Effector memory CD4-positive, alpha-beta T cell (primary cell): ENCODE results near the gene TFG.
A peak's percentile ranks its signal among the peaks of the same experiment; 100 is the strongest.
"Not testable (repeated sequence)": the region's sequence is repeated elsewhere in the genome, so short reads cannot be mapped to it uniquely, and the experiment has no call there.

Experiments
- DNase-seq, 3 donors: peaks; one replicate each; pipeline ENCODE4 v3.0.0-alpha.2; 2020
- H3K27ac ChIP-seq: 2 replicates; pipeline ENCODE4 v1.7.0; 2013; ENCODE audit warnings: mild to moderate bottlenecking, low read length, moderate library complexity; ENCODE audit not compliant: insufficient read depth, poor library complexity, severe bottlenecking
- H3K27me3 ChIP-seq: replicated peaks from 2 replicates; pipeline ENCODE4 v1.7.0; 2013; ENCODE audit warnings: mild to moderate bottlenecking, low read length; ENCODE audit not compliant: insufficient read depth, control insufficient read depth, poor library complexity, severe bottlenecking
- H3K36me3 ChIP-seq: 2 replicates; pipeline ENCODE4 v1.7.0; 2013; ENCODE audit warnings: mild to moderate bottlenecking, low read length, moderate library complexity; ENCODE audit not compliant: control insufficient read depth, insufficient read depth
- H3K4me1 ChIP-seq: 2 replicates; pipeline ENCODE4 v1.7.0; 2013; ENCODE audit warnings: low read length, mild to moderate bottlenecking; ENCODE audit not compliant: control insufficient read depth, insufficient read depth, poor library complexity, severe bottlenecking
- H3K4me3 ChIP-seq: 2 replicates; pipeline ENCODE4 v1.7.0; 2013; ENCODE audit warnings: low read length, low read depth, mild to moderate bottlenecking; ENCODE audit not compliant: insufficient read depth, poor library complexity, severe bottlenecking
- H3K9me3 ChIP-seq: 2 replicates; pipeline ENCODE4 v1.7.0; 2013; ENCODE audit warnings: mild to moderate bottlenecking, low read length, moderate library complexity; ENCODE audit not compliant: control insufficient read depth
- total RNA-seq, 3 donors: gene quantifications; one replicate each; lab custom pipeline; 2026; lab: John Stamatoyannopoulos, UW

The TFG gene
- 63.9 to 81.8 (median 76.5) reads per million in 3 donors for total RNA-seq

GRCh38 chr3:100708989-100709841 lies at the start of gene TFG:
Gene TFG (plus strand): TSS chr3:100709494. CDS start chr3:100713686, 4,192 bp downstream.
- Histone ChIP-seq H3K36me3 (no peaks in the 10 kb centered on the region), H3K27ac (peak within 1 kb of the TSS; percentile 91), H3K27me3 (no peaks in the 10 kb centered on the region), H3K4me3 (peak within 1 kb of the TSS; percentile 84), H3K4me1 (peaks cover 3% of the 10 kb centered on the region), H3K9me3 (no peaks in the 10 kb centered on the region)
- DNase-seq, result peak; percentile 96 to 98 (median 98)

- not testable (repeated sequence) for H3K36me3 ChIP-seq, DNase-seq, H3K27me3 ChIP-seq, H3K4me3 ChIP-seq, H3K9me3 ChIP-seq, H3K4me1 ChIP-seq, H3K27ac ChIP-seq
Observed at GRCh38 chr3:100661294-100661693, 48.0 kb upstream of the TFG start.

- Histone ChIP-seq H3K27me3 (no peaks in the 10 kb centered on the region), H3K4me3 (no peak overlapping the region), H3K27ac (no peak overlapping the region), H3K9me3 (no peaks in the 10 kb centered on the region), H3K36me3 (no peaks in the 10 kb centered on the region), H3K4me1 (peaks cover 4% of the 10 kb centered on the region)
- DNase-seq, result no peak
Observed at GRCh38 chr3:100662113-100662823, 47.0 kb upstream of the TFG start.

GRCh38 chr3:100665230-100665629 lies 44.1 kb upstream of the TFG start:
- no peaks in the 10 kb centered on the region for H3K9me3 ChIP-seq
- peaks cover 4% of the 10 kb centered on the region for H3K4me1 ChIP-seq
- no peak for DNase-seq
- no peaks in the 10 kb centered on the region for H3K27me3 ChIP-seq
- H3K36me3 ChIP-seq, result no peaks in the 10 kb centered on the region
- H3K27ac ChIP-seq, result peak overlapping the region; percentile 27
- H3K4me3 ChIP-seq, result peak overlapping the region; percentile 19

- H3K9me3 ChIP-seq, H3K4me1 ChIP-seq, H3K4me3 ChIP-seq, H3K27me3 ChIP-seq, DNase-seq, H3K36me3 ChIP-seq, H3K27ac ChIP-seq: not testable (repeated sequence)
Observed at GRCh38 chr3:100666699-100667098, 42.6 kb upstream of the TFG start.

- H3K27me3 ChIP-seq, H3K4me1 ChIP-seq, H3K27ac ChIP-seq, H3K36me3 ChIP-seq, H3K9me3 ChIP-seq, DNase-seq, H3K4me3 ChIP-seq: not testable (repeated sequence)
Observed at GRCh38 chr3:100667316-100667715, 42.0 kb upstream of the TFG start.

GRCh38 chr3:100670995-100671394 lies 38.3 kb upstream of the TFG start:
- not testable (repeated sequence) for H3K27me3 ChIP-seq, H3K27ac ChIP-seq, H3K4me1 ChIP-seq, H3K4me3 ChIP-seq, H3K36me3 ChIP-seq, DNase-seq, H3K9me3 ChIP-seq

GRCh38 chr3:100681496-100681895 lies 27.8 kb upstream of the TFG start:
- H3K27me3 ChIP-seq, result no peaks in the 10 kb centered on the region
- H3K9me3 ChIP-seq, result no peaks in the 10 kb centered on the region
- no peak overlapping the region for H3K4me3 ChIP-seq
- H3K4me1 ChIP-seq, result no peaks in the 10 kb centered on the region
- no peak overlapping the region for H3K27ac ChIP-seq
- no peak for DNase-seq
- H3K36me3 ChIP-seq, result no peaks in the 10 kb centered on the region

- DNase-seq, result no peak
- Histone ChIP-seq H3K27ac (no peak overlapping the region), H3K27me3 (no peaks in the 10 kb centered on the region)
Observed at GRCh38 chr3:100682056-100682853, 27.0 kb upstream of the TFG start.

More at GRCh38 chr3:100682056-100682853, 27.0 kb upstream of the TFG start:
- Histone ChIP-seq H3K36me3 (no peaks in the 10 kb centered on the region), H3K9me3 (no peaks in the 10 kb centered on the region), H3K4me1 (no peaks in the 10 kb centered on the region), H3K4me3 (no peak overlapping the region)
